Transverse colon (tissue), 4 donors: ENCODE results near the gene RAB35. TPM values are rescaled to one million over a fixed set of nuclear protein-coding genes. Genes with fewer than 3 reads are reported as not detected.

Experiments used
- DNase-seq: peaks from one replicate; pipeline ENCODE4 v3.0.0-alpha.2; 2019
- H3K27ac ChIP-seq, 4 donors: fragments of 200-600 bp; sonication (generic); 2 replicates each; pipeline ENCODE4 v1.5.1; 2016 to 2018; ENCODE audit warnings: inconsistent platforms in 4 of 4
- H3K27me3 ChIP-seq: fragments of 200-600 bp; sonication (generic); 2 replicates; pipeline ENCODE4 v1.5.1; 2017; ENCODE audit warnings: inconsistent platforms
- H3K36me3 ChIP-seq, 4 donors: fragments of 200-600 bp; sonication (generic); 2 replicates each; pipeline ENCODE4 v1.5.1; 2017 to 2019; ENCODE audit warnings: inconsistent platforms in 4 of 4
- H3K4me1 ChIP-seq, 4 donors: fragments of 200-600 bp; sonication (generic); 2 replicates each; pipeline ENCODE4 v1.5.1; 2017 to 2020; ENCODE audit warnings: inconsistent platforms in 4 of 4
- H3K4me3 ChIP-seq, 4 donors: fragments of 200-600 bp; sonication (generic); 1 replicate in 1 of 4; 2 replicates in 3 of 4; pipeline versions ENCODE4 v1.5.1 to v1.6.1; 2017 to 2019; ENCODE audit warnings: inconsistent platforms in 4 of 4
- H3K9me3 ChIP-seq, 2 donors: fragments of 200-600 bp; sonication (generic); 2 replicates each; pipeline ENCODE4 v1.5.1; 2017 to 2019; ENCODE audit warnings: inconsistent platforms in 2 of 2
- EP300 ChIP-seq: sonication (generic); formaldehyde crosslinking; IDR thresholded peaks from one replicate; pipeline ENCODE4 v1.6.1; 2017; ENCODE audit warnings: antibody characterized with exemption, low read depth
- POLR2A ChIP-seq: fragments of 450-650 bp; IDR thresholded peaks from one replicate; pipeline ENCODE4 v1.6.1; 2016; ENCODE audit warnings: antibody characterized with exemption, mild to moderate bottlenecking, moderate library complexity
- POLR2AphosphoS5 ChIP-seq, 3 donors: sonication (generic); formaldehyde crosslinking; IDR thresholded peaks; one replicate each; pipeline ENCODE4 v1.6.1; 2016; ENCODE audit warnings: antibody characterized with exemption in 3 of 3
- WGBS, 2 donors: methylation state at CpG; one replicate each; pipeline ENCODE4 v1.1.5; 2018; ENCODE audit warnings: low coverage in 1 of 2; 5-methylcytosine and 5-hydroxymethylcytosine counted together
- in situ Hi-C, 4 donors: fragments of 200-750 bp; cut with MboI; loops; one replicate each; pipeline versions ENCODE4 v1.15.0 to v1.15.1; 2017; ENCODE audit warnings: low sequenced_read_pairs in 3 of 4, low pct_ligation_motif_present in 1 of 4, low pct_unique_long_range_greater_than_20kb in 1 of 4
- intact Hi-C: fragments of 100-400 bp; cut with DNase I; formaldehyde crosslinking; loops from one replicate; pipeline ENCODE4 v1.15.1; 2023; ENCODE audit warnings: low total_unique reads
- total RNA-seq, 4 donors: library from RNA; depleted of rRNA; stranded (reverse); fragments of >200 nt; gene quantifications; one replicate each; pipeline ENCODE4 v1.1.0, GENCODE V29; 2016
- TF ChIP-seq, protein P1 (sequence below), 5 experiments: fragments of 200-600 bp in 3 of 5; fragments of 450-650 bp in 2 of 5; sonication (generic) in 3 of 5; IDR thresholded peaks; 1 replicate in 2 of 5; 2 replicates in 3 of 5; pipeline ENCODE4 v1.5.1; 2016 to 2017; ENCODE audit warnings: antibody characterized with exemption in 5 of 5, inconsistent platforms in 3 of 5, mild to moderate bottlenecking in 2 of 5, moderate library complexity in 1 of 5

RAB35 gene
- total RNA-seq, 4 donors from 2014 or later: 16.9 to 26.2 (median 22.2) TPM

DNA sequence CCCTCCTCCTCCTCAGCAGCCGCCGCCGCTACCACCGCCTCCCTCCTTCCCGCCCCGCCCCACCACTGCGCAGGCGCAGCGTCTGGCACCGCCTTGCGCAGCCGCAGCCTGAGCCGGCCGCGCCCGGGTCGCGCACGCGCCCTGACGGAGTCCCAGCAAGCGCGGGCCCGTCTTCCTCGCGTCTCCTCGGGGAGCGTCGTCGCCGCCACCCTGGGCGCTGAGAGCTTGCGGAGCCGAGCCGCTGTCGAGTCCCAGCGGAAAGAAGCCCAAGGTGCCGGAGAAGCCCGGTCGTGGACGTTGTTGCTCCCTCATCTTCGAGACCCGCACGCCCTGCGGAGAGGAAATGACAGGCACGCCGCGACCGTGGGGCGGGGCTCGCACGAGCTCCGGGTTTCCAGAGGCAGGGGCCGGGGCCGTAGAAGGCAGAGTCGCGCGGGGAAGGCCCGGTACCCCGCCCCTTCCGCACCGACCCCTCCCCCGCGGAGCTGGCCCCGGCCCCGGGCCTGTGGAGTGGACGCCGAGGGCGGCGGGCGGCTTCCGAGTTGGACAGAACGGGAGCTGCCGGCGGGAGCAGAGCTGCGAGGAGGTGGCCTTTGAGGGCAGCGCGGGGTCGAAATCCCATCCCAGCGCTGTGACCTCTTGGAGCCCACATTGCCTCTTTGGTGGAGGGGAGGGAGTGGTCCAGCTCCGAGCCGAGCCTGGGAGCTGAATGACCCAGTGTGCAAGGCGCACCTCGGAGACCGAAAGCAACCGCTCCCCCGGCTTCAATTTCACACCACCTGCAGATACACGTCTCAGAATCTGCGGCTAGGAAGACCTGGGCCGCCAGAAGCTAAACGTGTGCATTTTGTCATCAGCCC is 469 bp upstream of the RAB35 start:
- Histone ChIP-seq H3K27me3 (no peaks in the 10 kb centered on the region), H3K9me3 (no peaks in the 10 kb centered on the region), H3K4me3 (peak overlapping the region; percentile 77 to 94 (median 87)), H3K4me1 (peaks cover 28 to 54% (median 33%) of the 10 kb centered on the region in 4 donors), H3K27ac (peak overlapping the region; percentile 96 to 99 (median 97)), H3K36me3 (no peaks in the 10 kb centered on the region)
- intact Hi-C loops: no loop called here
- WGBS, 2 donors: 0% methylated on average over 65 of the region's 91 CpGs; no CpG with 5 or more reads in 1 of the 2 donors
- DNase-seq: peak; percentile 97
- in situ Hi-C loops: no loop called here
- TF ChIP-seq, protein P1, sequence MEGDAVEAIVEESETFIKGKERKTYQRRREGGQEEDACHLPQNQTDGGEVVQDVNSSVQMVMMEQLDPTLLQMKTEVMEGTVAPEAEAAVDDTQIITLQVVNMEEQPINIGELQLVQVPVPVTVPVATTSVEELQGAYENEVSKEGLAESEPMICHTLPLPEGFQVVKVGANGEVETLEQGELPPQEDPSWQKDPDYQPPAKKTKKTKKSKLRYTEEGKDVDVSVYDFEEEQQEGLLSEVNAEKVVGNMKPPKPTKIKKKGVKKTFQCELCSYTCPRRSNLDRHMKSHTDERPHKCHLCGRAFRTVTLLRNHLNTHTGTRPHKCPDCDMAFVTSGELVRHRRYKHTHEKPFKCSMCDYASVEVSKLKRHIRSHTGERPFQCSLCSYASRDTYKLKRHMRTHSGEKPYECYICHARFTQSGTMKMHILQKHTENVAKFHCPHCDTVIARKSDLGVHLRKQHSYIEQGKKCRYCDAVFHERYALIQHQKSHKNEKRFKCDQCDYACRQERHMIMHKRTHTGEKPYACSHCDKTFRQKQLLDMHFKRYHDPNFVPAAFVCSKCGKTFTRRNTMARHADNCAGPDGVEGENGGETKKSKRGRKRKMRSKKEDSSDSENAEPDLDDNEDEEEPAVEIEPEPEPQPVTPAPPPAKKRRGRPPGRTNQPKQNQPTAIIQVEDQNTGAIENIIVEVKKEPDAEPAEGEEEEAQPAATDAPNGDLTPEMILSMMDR (IDR thresholded peaks at IDR 0.05): peak in 1 of 5 experiments; percentile 19
- peak; percentile 80 for TF ChIP-seq POLR2A
- TF ChIP-seq EP300: no peak
- TF ChIP-seq POLR2AphosphoS5 (IDR thresholded peaks at IDR 0.05): peak; percentile 76 to 90 (median 84)

DNA sequence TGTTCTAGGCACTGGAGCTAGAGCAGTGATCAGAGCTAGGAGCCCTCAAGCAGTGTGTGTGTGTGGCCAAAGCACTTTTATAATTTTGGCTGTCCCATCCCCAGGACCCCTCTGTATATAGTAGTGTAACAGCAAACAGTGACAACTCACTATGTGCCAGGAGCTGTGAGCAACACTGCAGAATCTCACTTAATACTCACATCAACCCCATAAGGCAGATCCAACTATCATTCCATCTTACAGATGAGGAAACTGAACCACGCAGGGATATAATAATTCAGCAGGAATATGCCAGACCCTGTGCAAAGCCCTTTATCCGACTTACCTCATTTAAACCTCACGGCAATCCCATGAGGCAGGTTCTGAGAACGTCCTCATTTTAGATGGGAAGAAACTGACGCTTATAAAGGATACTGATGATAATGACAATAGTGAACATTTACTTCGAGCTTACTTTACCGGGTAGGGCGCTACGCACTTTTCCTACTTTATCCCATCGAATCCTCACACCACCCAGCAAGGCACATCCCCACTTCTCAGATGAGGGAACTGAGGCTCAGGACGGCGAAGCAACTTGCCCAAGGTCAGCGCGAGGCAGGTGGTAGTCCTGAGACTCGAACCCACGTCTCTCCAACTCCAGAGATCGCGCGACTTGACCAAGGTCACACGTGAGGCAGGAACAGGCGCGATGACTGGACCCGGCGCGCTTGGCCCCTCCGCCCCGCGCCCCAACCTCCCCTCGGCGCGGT is 687 bp downstream of the RAB35 start:
- no peaks in the 10 kb centered on the region for H3K36me3 ChIP-seq
- in situ Hi-C loops: no loop called here
- peak; percentile 53 for DNase-seq
- intact Hi-C loops: no loop called here
- H3K4me3 ChIP-seq: peak overlapping the region; percentile 77 to 94 (median 84)
- WGBS, 2 donors: 13 to 15% methylated on average over 9 to 25 of the region's 31 CpGs
- no peaks in the 10 kb centered on the region for H3K27me3 ChIP-seq
- peaks cover 31 to 64% (median 34%) of the 10 kb centered on the region in 4 donors for H3K4me1 ChIP-seq
- no peaks in the 10 kb centered on the region for H3K9me3 ChIP-seq
- TF ChIP-seq, protein P1 (IDR thresholded peaks at IDR 0.05): no peak
- TF ChIP-seq POLR2A: no peak
- no peak for TF ChIP-seq POLR2AphosphoS5 (IDR thresholded peaks at IDR 0.05)
- no peak for TF ChIP-seq EP300
- H3K27ac ChIP-seq: peak overlapping the region; percentile 96 to 99 (median 97)

DNA sequence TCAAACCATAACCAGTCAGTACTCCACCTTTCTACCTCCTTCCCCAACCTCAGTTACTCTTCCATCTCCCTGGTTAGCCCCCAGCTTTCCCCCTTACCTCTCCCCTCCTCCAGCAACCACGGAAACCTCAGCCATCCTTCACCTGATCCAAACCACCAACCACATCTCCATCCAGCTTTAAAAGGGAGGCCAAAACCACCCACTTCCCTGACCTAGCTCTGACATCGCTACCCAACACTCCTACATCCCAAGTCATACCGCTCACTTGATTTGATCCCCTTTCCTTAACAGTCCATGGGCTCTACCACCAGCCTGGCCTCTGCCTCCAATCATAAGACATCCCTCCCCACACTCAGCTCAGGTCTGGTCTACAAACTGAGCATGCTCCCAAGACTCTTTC is 1.5 kb downstream of the RAB35 start:
- DNase-seq: no peak
- Histone ChIP-seq H3K4me1 (peaks cover 31 to 69% (median 39%) of the 10 kb centered on the region in 4 donors), H3K4me3 (peak overlapping the region in 2 of 4 donors; percentile 80 to 94), H3K27ac (peak overlapping the region in 1 of 4 donors; percentile 96), H3K9me3 (no peaks in the 10 kb centered on the region), H3K36me3 (no peaks in the 10 kb centered on the region), H3K27me3 (no peaks in the 10 kb centered on the region)
- in situ Hi-C loops: no loop called here
- intact Hi-C loops: no loop called here
- TF ChIP-seq POLR2AphosphoS5 (IDR thresholded peaks at IDR 0.05) (no peak), POLR2A (no peak), EP300 (no peak)
- TF ChIP-seq, protein P1 (IDR thresholded peaks at IDR 0.05): no peak
- 69 to 82% methylated on average over 3 of the region's 3 CpGs for WGBS, 2 donors
